HCT116 (cell line): ENCODE results near the gene ABCA5. TPM values are rescaled to one million over a fixed set of nuclear protein-coding genes. Genes with fewer than 3 reads are reported as not detected.
"Not testable (repeated sequence)": the region's sequence is repeated elsewhere in the genome, so short reads cannot be mapped to it uniquely, and the experiment has no call there.

Source experiments
- ATAC-seq: fragments of 200-7000 bp; cut with Tn5 transposase; 2 replicates; pipeline ENCODE4 v1.9.1; 2020; ENCODE audit warnings: mild to moderate bottlenecking, moderate library complexity
- BruUV-seq: library from RNA; stranded (reverse); fragments of 400-500 nt; replicated peaks from 2 replicates; lab custom pipeline; 2021; lab: Mats Ljungman, UMichigan
- CTCF ChIA-PET: fragments of 300-600 bp; sonication (Branson Sonifier 250); formaldehyde crosslinking; loops from one replicate; lab custom pipeline; 2021; ENCODE audit warnings: antibody characterized with exemption; lab: Charles Lee
- POLR2A ChIA-PET: fragments of 300-600, 350-600 bp; sonication (Branson Sonifier 250); formaldehyde crosslinking; loops from one replicate; lab custom pipeline; 2021; ENCODE audit warnings: antibody characterized with exemption; lab: Charles Lee
- RAD21 ChIA-PET, 2 experiments: fragments of 300-600 bp; sonication (Branson Sonifier 250); formaldehyde crosslinking; loops; one replicate each; lab custom pipeline; 2023; ENCODE audit warnings: low total read pairs in 2 of 2; ENCODE audit not compliant: uncharacterized antibody in 2 of 2, unreplicated experiment in 2 of 2, low non-redundant PET in 1 of 2; lab: Charles Lee
- DNase-seq: peaks from one replicate; pipeline ENCODE4 v3.0.0-alpha.2; 2010; ENCODE audit warnings: low read depth, low spot score
- H2AFZ ChIP-seq: fragments of 200-600 bp; shearing (Covaris generic), sonication (generic); 2 replicates; pipeline ENCODE4 v1.6.1; 2017; ENCODE audit warnings: low read depth, mixed run types, mixed read lengths, antibody characterized with exemption, low read length; ENCODE audit not compliant: poor library complexity, severe bottlenecking
- H3K27ac ChIP-seq: 2 replicates; pipeline ENCODE4 v1.5.1; 2012; ENCODE audit warnings: low read depth, low read length
- H3K27me3 ChIP-seq: fragments of 200-600 bp; sonication (generic); 2 replicates; pipeline ENCODE4 v1.6.1; 2016; ENCODE audit warnings: mixed run types, low read length, mixed read lengths; ENCODE audit not compliant: insufficient read depth
- H3K36me3 ChIP-seq, 2 experiments: fragments of 200-500 bp in 1 of 2; fragments of 200-600 bp in 1 of 2; sonication (Bioruptor generic) in 1 of 2; sonication (generic) in 1 of 2; 2 replicates each; pipeline versions ENCODE4 v1.5.1 to v1.6.1; 2014 to 2016; ENCODE audit warnings: low read length in 2 of 2, inconsistent platforms in 1 of 2, mixed read lengths in 1 of 2, mixed run types in 1 of 2; ENCODE audit not compliant: insufficient read depth in 2 of 2, control insufficient read depth in 1 of 2
- H3K4me1 ChIP-seq, 2 experiments: fragments of 200-600 bp in 1 of 2; sonication (generic) in 1 of 2; 2 replicates each; pipeline versions ENCODE4 v1.5.1 to v1.6.1; 2012 to 2017; ENCODE audit warnings: low read length in 2 of 2, inconsistent platforms in 1 of 2, mild to moderate bottlenecking in 1 of 2, mixed read lengths in 1 of 2, mixed run types in 1 of 2, moderate library complexity in 1 of 2; ENCODE audit not compliant: insufficient read depth in 2 of 2, control insufficient read depth in 1 of 2
- H3K4me2 ChIP-seq: fragments of 200-600 bp; sonication (generic); 2 replicates; pipeline ENCODE4 v1.6.1; 2017; ENCODE audit warnings: mixed run types, low read length, mixed read lengths
- H3K4me3 ChIP-seq, 2 experiments: fragments of 200-600 bp in 1 of 2; sonication (generic) in 1 of 2; replicated peaks in 1 of 2; 2 replicates each; pipeline ENCODE4 v1.5.1; 2011 to 2016; ENCODE audit warnings: low read length in 2 of 2, control low read depth in 1 of 2, low read depth in 1 of 2, mild to moderate bottlenecking in 1 of 2, mixed read lengths in 1 of 2, mixed run types in 1 of 2
- H3K79me2 ChIP-seq: fragments of 200-600 bp; sonication (generic); 2 replicates; pipeline ENCODE4 v1.6.1; 2017; ENCODE audit warnings: mild to moderate bottlenecking, mixed run types, low read length, moderate library complexity, mixed read lengths; ENCODE audit not compliant: insufficient read depth
- H3K9ac ChIP-seq: fragments of 200-600 bp; sonication (generic); 2 replicates; pipeline ENCODE4 v1.6.1; 2016; ENCODE audit warnings: low read length, mixed read lengths
- H3K9me2 ChIP-seq: fragments of 200-600 bp; sonication (generic), shearing (Covaris generic); 2 replicates; pipeline ENCODE4 v1.6.1; 2017; ENCODE audit warnings: mixed run types, mild to moderate bottlenecking, moderate library complexity; ENCODE audit not compliant: insufficient read depth
- H3K9me3 ChIP-seq, 2 experiments: fragments of 200-500 bp in 1 of 2; fragments of 200-600 bp in 1 of 2; sonication (Bioruptor generic) in 1 of 2; sonication (generic) in 1 of 2; 2 replicates each; pipeline ENCODE4 v1.6.1; 2014 to 2017; ENCODE audit warnings: low read length in 2 of 2, mixed read lengths in 2 of 2, inconsistent platforms in 1 of 2, low read depth in 1 of 2, mild to moderate bottlenecking in 1 of 2, mixed run types in 1 of 2, moderate library complexity in 1 of 2; ENCODE audit not compliant: control insufficient read depth in 1 of 2, insufficient read depth in 1 of 2
- H4K20me1 ChIP-seq: fragments of 200-600 bp; sonication (generic), shearing (Covaris generic); 2 replicates; pipeline ENCODE4 v1.6.1; 2017; ENCODE audit warnings: mixed run types, mild to moderate bottlenecking, moderate library complexity; ENCODE audit not compliant: insufficient read depth
- CBX3 ChIP-seq: IDR thresholded peaks from 2 replicates; pipeline ENCODE4 v1.6.1; 2012; ENCODE audit warnings: low read depth
- CTCF ChIP-seq, 3 experiments: fragments of 200-600 bp in 1 of 3; sonication (generic) in 1 of 3; IDR thresholded peaks in 2 of 3; conservative IDR thresholded peaks in 1 of 3; 2 replicates each; pipeline ENCODE4 v1.5.1; 2012 to 2017; ENCODE audit warnings: low read depth in 2 of 3, low read length in 2 of 3, antibody characterized with exemption in 1 of 3, borderline replicate concordance in 1 of 3, control low read depth in 1 of 3, mild to moderate bottlenecking in 1 of 3, mixed read lengths in 1 of 3, mixed run types in 1 of 3, moderate library complexity in 1 of 3; ENCODE audit not compliant: insufficient read depth in 1 of 3
- ELF1 ChIP-seq: IDR thresholded peaks from 2 replicates; pipeline ENCODE4 v1.6.1; 2012; ENCODE audit warnings: low read depth, borderline replicate concordance
- EZH2phosphoT487 ChIP-seq: fragments of 200-600 bp; IDR thresholded peaks from 2 replicates; pipeline ENCODE4 v1.6.1; 2018; ENCODE audit warnings: antibody characterized with exemption, borderline replicate concordance
- FOSL1 ChIP-seq: IDR thresholded peaks from 2 replicates; pipeline ENCODE4 v1.6.1; 2012; ENCODE audit warnings: low read depth
- JUND ChIP-seq: IDR thresholded peaks from 2 replicates; pipeline ENCODE4 v1.6.1; 2012
- MAX ChIP-seq: IDR thresholded peaks from 2 replicates; pipeline ENCODE4 v1.6.1; 2012
- POLR2A ChIP-seq: IDR thresholded peaks from 2 replicates; pipeline ENCODE4 v1.7.0; 2011; ENCODE audit warnings: borderline replicate concordance; ENCODE audit not compliant: insufficient read depth, insufficient read length; ENCODE audit errors: extremely low read depth
- REST ChIP-seq: IDR thresholded peaks from 2 replicates; pipeline ENCODE4 v1.6.1; 2012; ENCODE audit warnings: low read depth
- SIN3A ChIP-seq: IDR thresholded peaks from 2 replicates; pipeline ENCODE4 v1.6.1; 2012; ENCODE audit warnings: low read depth
- SP1 ChIP-seq: IDR thresholded peaks from 2 replicates; pipeline ENCODE4 v1.6.1; 2012; ENCODE audit warnings: low read depth
- SRF ChIP-seq: IDR thresholded peaks from 2 replicates; pipeline ENCODE4 v1.6.1; 2012; ENCODE audit warnings: low read depth
- ZBTB33 ChIP-seq: IDR thresholded peaks from 2 replicates; pipeline ENCODE4 v1.6.1; 2011; ENCODE audit warnings: mild to moderate bottlenecking, low read length, moderate library complexity; ENCODE audit not compliant: insufficient replicate concordance; ENCODE audit errors: extremely low read depth
- ZFX ChIP-seq: fragments of 450-650 bp; IDR thresholded peaks from 2 replicates; pipeline ENCODE4 v1.6.1; 2017
- ZNF274 ChIP-seq: fragments of 200-500 bp; sonication (Bioruptor generic); IDR thresholded peaks from 2 replicates; pipeline ENCODE4 v1.6.1; 2014; ENCODE audit warnings: mild to moderate bottlenecking, low read depth, low read length, inconsistent platforms
- intact Hi-C: fragments of 100-400 bp; cut with micrococcal nuclease; formaldehyde crosslinking; loops from 2 replicates; pipeline ENCODE4 v1.10.0; 2022
- total RNA-seq: library from RNA; stranded (reverse); gene quantifications from one replicate; pipeline ENCODE4 v1.2.1, GENCODE V29; 2021; ENCODE audit not compliant: unreplicated experiment

The ABCA5 gene
- total RNA-seq, 1 experiment from 2014 or later, result 6.8 TPM

- not testable (repeated sequence) for H3K27me3 ChIP-seq
Observed at GRCh38 chr17:69276279-69276678, 50.7 kb downstream of the ABCA5 start.

GRCh38 chr17:69275751-69276150 lies 51.2 kb downstream of the ABCA5 start:
- DNase-seq (no peak), ATAC-seq (no peak)
- Histone ChIP-seq H3K27me3 (no peaks in the 10 kb centered on the region), H3K4me1 (no peaks in the 10 kb centered on the region), H3K4me3 (no peak overlapping the region), H3K9ac (no peak overlapping the region), H2AFZ (no peak overlapping the region), H3K9me2 (no peaks in the 10 kb centered on the region), H3K9me3 (no peaks in the 10 kb centered on the region), H3K79me2 (no peaks in the 10 kb centered on the region), H3K4me2 (no peak overlapping the region), H3K36me3 (no peaks in the 10 kb centered on the region), H3K27ac (no peak overlapping the region), H4K20me1 (no peaks in the 10 kb centered on the region)
- RAD21 ChIA-PET, result no interaction called here
- POLR2A ChIA-PET, result no interaction called here
- no TSS peak for BruUV-seq
- CTCF ChIA-PET, result no interaction called here
- intact Hi-C loops, result no loop called here
- no peak for TF ChIP-seq ZBTB33
- TF ChIP-seq ZFX, result no peak
- TF ChIP-seq CTCF (IDR thresholded peaks at IDR 0.05 in 2 of 3, conservative IDR thresholded peaks at IDR 0.05 in 1 of 3; ENCODE audit: borderline replicate concordance in 1 of 3, insufficient read depth in 1 of 3, low read depth in 2 of 3, low read length in 2 of 3), result no peak
- TF ChIP-seq POLR2A, result no peak
- no peak for TF ChIP-seq SP1
- TF ChIP-seq FOSL1, result no peak
- TF ChIP-seq CBX3, result no peak
- no peak for TF ChIP-seq EZH2phosphoT487
- TF ChIP-seq SRF, result no peak
- no peak for TF ChIP-seq JUND
- no peak for TF ChIP-seq SIN3A
- TF ChIP-seq ZNF274, result no peak
- no peak for TF ChIP-seq ELF1
- TF ChIP-seq MAX, result no peak
- TF ChIP-seq REST, result no peak

More at GRCh38 chr17:69276279-69276678, 50.7 kb downstream of the ABCA5 start:
- H4K20me1 ChIP-seq, H3K4me2 ChIP-seq, H3K9me3 ChIP-seq, H3K4me3 ChIP-seq, ATAC-seq, RAD21 ChIA-PET, H3K4me1 ChIP-seq, BruUV-seq, H3K27ac ChIP-seq, CTCF ChIA-PET, H3K79me2 ChIP-seq, H2AFZ ChIP-seq, DNase-seq, intact Hi-C loops, H3K9me2 ChIP-seq, H3K9ac ChIP-seq, POLR2A ChIA-PET, H3K36me3 ChIP-seq: not testable (repeated sequence)
